Subcutaneous adipose tissue (tissue), 4 donors: Measurements from ENCODE around the gene LRRC27. TPM values are rescaled to one million over a fixed set of nuclear protein-coding genes. Genes with fewer than 3 reads are reported as not detected.

Source experiments
- total RNA-seq, 4 donors: library from RNA; depleted of rRNA; stranded (reverse); fragments of >200 nt; gene quantifications; one replicate each; pipeline ENCODE4 v1.1.0, GENCODE V29; 2016
- TF ChIP-seq, protein P1 (sequence below): fragments of 450-650 bp; IDR thresholded peaks from one replicate; pipeline ENCODE4 v1.5.1; 2016; ENCODE audit warnings: low read depth, mild to moderate bottlenecking, control low read depth, antibody characterized with exemption, moderate library complexity

The LRRC27 gene
- total RNA-seq, 4 donors from 2014 or later, result 7.7 to 11.6 (median 9.9) TPM

DNA sequence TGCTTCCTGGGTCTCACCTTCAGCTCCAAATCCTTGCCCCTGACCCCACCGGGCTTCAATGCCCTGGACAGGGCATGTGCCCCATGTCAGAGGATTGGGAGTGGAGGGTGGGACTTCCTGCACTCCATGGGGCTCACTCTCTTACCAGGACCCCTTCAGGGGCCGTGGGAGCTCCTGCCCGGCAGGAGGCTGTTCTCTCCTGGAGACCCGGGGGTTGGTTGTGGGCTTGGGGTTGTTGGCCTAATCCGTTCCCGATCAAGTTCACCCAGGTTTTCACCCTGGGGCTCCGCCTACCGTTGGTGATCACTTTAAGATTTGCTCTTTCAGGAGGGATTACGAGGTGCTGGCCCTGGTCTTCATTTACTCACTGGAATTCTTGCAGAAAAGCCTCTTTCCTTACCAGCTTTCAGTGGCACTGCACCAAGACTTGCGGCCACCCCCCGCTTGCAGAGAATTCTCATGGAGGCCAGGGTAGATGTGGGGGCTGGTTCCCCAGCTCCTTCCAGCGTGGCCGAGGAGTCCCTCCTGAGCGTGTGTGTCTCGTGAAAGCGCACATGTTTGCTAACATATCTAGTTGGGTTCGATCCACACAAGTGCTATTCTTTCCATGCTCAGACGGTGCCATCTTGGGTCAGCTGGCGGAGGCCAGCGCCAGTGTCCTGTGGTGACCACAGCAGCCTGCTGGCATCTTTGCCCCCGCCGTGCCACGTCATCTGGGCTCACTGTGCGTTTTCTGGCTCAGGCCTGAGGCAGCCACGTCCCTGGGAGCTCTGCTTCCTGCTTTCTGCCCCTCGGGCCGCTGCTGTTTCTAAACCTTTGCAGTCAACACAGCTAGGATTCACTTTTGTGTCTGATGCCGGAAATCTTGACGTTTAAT, 80.6 kb downstream of the LRRC27 start:
- TF ChIP-seq, protein P1, sequence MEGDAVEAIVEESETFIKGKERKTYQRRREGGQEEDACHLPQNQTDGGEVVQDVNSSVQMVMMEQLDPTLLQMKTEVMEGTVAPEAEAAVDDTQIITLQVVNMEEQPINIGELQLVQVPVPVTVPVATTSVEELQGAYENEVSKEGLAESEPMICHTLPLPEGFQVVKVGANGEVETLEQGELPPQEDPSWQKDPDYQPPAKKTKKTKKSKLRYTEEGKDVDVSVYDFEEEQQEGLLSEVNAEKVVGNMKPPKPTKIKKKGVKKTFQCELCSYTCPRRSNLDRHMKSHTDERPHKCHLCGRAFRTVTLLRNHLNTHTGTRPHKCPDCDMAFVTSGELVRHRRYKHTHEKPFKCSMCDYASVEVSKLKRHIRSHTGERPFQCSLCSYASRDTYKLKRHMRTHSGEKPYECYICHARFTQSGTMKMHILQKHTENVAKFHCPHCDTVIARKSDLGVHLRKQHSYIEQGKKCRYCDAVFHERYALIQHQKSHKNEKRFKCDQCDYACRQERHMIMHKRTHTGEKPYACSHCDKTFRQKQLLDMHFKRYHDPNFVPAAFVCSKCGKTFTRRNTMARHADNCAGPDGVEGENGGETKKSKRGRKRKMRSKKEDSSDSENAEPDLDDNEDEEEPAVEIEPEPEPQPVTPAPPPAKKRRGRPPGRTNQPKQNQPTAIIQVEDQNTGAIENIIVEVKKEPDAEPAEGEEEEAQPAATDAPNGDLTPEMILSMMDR, result no peak

DNA sequence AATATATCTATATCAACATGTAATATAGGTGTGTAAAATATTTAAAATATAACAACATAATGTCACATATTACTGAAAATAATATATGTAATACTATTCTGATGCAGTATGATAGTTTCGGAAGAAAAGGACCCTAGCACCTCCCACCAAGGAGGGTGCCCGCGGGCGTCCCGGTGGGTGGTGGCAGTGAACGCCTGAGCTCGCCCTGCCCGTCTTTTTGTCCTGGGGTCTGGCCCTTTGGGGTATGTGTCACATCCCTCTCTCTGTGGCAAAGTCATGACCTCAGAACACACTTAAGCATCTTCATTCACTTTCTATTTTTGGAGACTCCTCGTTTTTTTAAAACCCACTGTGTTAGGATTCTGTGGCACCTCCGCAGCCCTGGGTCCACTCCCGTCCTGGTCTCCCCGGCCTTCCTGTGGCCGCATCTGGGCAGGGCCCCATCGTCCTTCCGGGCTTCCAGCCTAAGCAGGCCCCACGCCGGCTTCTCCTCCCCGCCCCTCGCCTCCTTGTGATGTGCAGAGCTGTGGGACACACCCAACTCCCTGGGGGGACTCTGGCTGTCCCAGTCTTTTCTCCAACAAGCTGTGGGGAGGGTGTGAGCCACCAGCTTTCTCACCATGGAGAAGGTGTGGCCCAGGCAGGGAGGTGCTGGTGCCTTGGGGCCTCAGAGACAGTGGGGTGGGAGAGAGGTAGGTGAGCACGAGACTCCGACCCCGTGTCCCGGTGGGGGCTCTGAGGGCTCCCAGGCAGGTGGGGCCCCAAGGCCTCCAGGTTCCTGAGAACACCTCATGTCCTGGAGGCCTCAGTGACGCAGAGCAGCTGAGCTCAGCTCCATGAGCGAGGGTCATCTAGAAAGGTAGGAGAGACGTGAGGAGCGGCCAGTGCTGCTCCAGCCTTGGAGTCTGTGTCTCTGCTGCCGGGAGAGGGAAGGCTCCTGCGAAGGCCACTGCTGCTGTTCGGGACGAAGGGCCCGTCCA, 81.5 kb downstream of the LRRC27 start:
- TF ChIP-seq, protein P1, result no peak

DNA sequence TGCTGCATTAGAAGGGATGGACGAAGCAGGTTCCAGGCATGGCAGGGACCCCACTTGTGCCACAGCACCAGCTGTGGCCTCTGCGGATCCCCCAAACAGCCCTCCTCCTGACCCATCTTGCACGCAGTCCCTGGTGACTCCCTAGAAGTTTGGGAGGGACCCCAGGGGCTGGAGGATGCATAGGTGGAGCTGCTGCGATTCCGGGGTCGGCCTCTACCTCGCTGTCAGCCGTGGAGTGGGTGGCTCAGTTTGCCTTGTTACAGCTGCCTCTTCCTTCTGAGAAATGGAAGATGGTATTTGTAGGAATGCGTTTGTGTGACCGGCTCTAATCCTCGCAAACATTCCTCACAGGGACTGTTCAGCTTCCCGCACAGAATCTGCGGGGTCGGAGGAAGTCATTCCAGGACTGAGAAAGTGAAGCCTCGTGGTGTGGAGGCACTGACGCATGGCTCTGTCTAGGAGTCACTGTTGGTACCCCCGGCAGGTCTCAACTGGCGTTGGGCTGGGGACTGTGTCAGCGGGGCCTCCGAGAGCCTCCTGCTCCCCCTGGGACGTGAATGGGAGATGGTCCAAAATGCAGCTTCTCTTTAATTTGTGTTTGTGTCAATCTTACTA, 82.5 kb downstream of the LRRC27 start:
- TF ChIP-seq, protein P1, result no peak

DNA sequence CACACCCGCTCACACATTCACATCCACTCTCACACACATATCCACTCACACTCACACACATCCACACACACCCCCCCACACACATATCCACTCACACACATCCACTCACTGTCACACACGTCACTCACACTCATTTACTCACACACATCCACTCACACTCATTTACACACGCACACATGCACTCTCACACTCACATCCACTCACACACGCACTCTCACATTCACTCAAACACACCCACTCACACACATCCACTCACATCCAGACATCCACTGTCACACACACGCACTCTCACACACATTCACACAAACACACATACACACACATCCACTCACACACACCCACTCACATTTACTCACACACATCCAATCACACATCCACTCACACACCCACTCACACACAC, 83.3 kb downstream of the LRRC27 start:
- TF ChIP-seq, protein P1, result no peak

DNA sequence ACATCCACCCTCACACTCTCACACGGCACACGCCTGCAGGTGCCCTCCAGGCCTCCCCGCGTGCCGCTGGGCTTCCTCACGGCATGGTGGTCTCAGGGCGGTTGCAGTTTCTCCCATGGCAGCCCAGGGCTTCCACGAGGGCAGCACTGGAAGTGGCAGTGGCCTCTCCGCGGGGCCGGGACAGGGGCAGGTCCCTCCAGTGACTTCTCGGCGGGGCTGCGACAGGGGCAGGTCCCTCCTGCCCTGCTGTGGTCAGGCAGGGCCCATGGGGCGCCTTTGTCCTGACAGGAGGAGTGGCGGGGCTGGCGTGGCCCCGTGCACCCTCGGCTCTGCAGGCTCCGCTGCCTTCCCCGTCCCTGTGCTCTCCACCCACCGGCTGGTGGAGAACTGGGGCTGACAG, 84.0 kb downstream of the LRRC27 start:
- TF ChIP-seq, protein P1, result no peak

DNA sequence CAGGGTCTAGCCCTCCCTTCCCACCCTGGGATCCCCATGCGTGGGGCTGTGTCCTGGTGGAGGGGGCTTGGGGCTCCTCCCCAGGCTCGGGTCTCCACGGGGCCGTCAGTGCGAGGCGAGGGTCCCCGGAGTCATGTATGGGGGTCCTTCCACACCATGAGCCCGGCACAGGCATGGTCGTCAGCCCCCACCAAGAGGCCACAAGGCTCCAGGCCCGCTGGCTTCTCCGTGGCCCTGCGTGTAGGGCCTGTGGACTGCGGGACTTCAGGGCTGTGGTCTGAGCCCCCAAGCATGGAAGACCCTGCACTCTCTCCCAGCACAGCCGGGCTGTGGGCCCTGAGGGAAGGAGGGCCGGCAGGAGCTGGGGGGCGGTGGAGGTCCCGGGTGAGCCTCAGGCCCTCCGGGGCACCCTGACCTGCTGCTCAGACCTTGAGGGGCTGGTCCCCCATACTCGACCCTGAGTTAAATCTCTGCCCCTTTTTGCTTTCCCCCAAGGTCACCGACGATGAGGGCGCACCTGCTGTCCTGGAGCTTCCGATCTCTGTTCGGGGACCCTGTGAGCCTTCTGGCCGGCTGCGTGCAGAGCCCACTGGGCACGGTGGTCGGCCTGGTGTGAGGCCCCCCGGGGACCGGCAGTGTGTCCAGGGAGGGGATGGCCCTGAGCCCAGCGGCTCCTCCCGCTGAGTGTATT, 84.7 kb downstream of the LRRC27 start:
- TF ChIP-seq, protein P1, result no peak
